GM19455 (cell line): ENCODE results near the gene EIF2B4.
A peak's percentile ranks its signal among the peaks of the same experiment; 100 is the strongest.

Source experiments
- ATAC-seq: cut with Tn5 transposase; IDR thresholded peaks from one replicate; pipeline ENCODE4 v1.9.1; 2021; ENCODE audit not compliant: unreplicated experiment

EIF2B4 gene

DNA sequence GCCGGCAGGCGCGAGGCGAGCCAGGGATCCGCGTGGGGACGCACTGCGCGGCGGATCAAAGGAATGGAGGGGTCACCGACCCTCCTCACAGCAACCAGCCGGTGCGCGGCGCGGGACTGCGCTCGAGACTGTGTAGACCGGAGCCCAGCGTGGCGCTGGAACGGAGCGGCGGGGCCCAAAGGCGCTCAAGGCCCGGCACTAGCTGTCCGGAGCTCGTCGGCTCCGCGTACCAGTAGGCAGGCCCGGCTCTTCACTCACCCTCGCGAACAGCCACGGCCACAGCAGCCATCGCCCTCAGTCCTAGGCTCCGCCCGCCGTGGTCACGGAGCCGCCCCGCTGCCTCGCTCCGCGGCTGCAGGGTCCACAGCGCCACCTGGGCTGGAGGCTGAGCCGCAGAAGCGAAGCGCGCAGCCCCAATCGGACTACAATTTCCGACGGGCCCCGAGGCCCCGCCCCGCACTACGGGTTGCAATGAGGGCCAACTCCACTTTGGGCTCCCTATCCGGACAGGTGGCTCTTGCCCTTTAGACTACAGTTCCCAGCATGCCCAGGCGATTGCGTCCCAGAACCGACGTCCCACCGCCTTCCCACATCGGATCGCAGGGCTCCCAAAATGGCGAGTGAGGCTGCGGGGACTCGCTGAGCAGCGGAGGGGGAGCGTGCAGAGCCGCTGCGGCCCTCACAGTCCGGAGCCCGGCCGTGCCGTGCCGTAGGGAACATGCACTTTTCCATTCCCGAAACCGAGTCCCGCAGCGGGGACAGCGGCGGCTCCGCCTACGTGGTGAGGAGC lies at the start of gene EIF2B4, which contains the start of gene SNX17:
Gene EIF2B4 (minus strand): TSS at position 313 of the 790 bp plus-strand sequence. CDS start 24 bp downstream, at position 289.
Gene SNX17 (plus strand): TSS at position 591 of the 790 bp plus-strand sequence. CDS start 128 bp downstream, at position 719.
- peak; percentile 88 for ATAC-seq

DNA sequence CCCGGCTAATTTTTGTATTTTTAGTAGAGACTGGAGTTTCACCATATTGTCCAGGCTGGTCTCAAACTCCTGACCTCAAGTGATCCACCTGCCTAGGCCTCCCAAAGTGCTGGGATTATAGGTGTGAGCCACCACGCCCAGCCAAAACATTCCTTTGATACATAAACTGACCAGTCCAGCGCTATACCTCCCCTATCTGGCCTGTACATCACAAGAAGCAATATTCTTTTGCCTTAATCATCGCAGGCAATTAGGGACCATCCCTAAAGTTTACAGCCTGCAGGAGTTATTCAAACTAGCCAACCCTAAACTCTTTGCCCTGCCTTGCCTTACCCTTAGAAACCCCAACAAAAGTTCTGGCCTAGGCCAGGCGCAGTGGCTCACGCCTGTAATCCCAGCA lies 46.0 kb upstream of the EIF2B4 start:
- ATAC-seq: no peak

DNA sequence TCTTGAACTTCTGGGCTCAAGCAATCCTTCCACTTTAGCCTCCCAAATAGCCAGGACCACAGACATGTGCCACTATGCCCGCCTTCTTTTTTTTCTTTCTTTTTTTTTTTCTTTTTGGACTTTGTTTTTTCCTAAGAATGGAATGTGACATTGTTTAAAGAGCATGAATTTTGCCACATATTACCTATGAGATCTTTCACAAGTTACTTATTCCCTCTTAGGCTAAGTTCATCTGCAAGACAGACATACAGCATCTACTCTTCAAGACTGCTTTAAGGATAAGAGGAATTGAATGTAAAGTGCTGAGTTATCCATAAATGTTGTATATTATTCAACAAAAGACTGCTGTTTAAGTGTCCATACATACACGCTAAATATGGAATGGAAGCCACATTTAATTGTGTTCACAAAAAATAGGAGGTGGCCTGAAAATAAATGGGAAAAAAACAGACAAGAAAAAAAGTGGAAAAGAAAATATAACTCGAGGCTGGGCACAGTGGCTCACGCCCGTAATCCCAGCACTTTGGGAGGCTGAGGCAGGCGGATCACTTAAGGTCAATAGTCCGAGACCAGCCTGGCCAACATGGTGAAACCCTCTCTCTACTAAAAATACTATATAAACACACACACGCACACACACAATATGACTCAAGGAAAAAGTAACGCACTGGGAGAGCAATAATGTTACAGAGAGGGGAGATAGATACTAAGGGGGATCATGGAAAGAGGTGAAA lies 42.4 kb upstream of the EIF2B4 start:
- no peak for ATAC-seq

DNA sequence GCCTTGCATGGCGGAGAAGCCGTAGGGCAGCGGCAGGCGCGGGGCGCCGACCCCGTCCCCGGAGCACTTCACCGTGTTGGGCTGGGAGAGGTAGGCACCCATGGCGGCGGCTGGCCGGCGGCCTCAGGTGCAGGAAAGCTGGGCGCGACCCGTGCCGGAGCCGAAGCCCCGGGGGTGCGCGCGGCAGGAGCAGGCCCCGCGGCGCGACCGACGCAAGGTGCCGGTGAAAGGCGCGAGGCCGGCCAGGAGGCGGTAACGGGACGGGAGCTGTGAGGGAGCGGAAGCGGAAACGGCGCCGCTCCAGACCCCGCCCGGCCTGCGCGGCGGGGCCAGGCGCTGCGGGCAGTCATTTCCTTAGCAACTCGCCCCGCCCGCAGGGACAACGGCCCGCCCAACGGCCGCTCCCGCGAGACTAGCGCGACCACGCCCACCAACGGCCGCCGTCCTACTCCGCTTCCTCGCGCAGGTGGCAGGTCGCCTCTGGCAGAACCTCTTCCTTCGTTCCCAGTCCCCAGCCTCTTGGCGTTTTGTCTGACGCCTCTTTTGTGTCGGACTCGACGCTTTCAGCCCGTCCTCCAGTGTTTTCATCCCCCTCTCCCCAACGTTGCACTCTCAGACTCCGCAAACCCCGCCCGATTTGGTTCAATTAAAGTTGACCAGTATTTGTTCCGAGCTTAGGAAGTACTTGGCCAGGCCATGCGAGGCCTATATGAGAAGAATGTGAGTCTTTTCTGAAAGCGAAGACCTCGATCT lies 39.4 kb upstream of the EIF2B4 start, which contains the start of gene PPM1G:
Gene PPM1G (minus strand): TSS at position 271 of the 753 bp plus-strand sequence. CDS start 169 bp downstream, at position 102.
- peak; percentile 88 for ATAC-seq

DNA sequence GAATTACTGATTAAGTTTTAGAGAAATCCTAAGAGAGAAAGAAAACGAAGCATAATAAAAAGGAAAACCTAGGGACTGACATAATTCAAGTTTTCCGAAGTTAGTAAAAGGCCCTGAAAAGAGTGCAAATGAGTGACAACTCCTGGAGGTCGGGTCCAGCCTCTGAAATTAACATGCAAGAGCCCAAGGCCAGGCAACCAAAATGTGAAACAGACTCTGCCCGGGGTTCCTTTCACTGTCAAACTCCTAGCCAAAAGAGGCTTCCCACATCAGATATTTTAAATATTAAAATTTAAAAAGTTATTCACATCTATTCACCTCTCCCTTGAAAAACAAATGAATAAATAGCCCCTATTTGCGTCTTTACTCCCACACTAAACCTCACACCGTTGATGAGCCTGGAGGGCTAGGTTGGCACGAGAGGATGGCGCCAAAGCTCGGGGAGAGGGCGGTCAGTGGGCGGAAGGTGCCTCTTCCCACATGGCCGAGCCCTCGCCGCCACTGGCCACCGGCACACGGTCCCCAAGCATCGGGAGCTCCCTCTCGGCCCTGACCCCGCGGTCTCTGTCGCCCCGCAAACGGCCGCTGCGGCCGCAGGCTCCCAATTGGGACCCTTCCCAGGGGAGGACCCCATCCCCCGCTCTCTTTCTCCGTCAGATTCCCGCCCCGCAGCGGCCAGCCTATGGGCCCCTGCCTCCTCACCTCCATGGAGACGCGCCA lies 38.6 kb upstream of the EIF2B4 start:
- ATAC-seq: peak; percentile 22

- no peak for ATAC-seq
Measured at GRCh38 chr2:27407798-27408491, 37.8 kb upstream of the EIF2B4 start.

DNA sequence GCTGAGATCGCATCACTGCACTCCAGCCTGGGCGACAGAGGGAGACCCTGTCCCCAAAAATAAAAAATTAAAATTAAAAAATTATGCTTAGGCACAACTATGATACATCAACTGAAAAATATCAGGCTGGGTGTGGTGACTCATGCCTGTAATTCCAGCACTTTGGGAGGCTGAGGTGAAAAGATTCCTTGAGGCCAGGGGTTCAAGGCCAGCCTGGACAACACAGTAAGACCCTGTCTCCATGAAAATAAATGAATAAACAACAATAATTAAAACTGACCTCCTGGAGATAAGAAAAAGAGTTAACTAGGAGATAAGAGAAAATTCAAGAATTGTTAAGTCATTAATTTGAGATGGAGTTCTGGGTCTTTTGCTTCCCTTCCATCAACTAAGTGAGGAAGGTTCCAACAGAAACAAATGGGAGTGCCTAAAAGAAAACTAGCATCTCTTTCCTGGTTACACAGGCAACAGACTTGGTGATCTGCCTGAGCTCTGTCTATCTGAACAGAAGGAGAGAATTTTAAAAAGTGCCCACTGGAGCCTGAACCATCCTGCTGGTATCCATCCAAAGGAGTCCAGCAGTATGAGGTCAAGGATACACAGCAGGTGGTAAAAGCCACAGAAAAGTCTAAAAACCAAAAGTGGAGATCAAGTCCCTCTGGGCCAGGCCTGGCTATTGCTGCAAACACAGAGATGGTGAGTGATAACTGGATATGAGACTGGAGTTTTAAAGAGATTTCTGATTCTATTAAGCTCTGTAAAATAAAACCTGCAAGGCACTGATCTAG lies 30.4 kb upstream of the EIF2B4 start:
- ATAC-seq: no peak

GRCh38 chr2:27398962-27399361 lies 28.8 kb upstream of the EIF2B4 start:
- no peak for ATAC-seq

DNA sequence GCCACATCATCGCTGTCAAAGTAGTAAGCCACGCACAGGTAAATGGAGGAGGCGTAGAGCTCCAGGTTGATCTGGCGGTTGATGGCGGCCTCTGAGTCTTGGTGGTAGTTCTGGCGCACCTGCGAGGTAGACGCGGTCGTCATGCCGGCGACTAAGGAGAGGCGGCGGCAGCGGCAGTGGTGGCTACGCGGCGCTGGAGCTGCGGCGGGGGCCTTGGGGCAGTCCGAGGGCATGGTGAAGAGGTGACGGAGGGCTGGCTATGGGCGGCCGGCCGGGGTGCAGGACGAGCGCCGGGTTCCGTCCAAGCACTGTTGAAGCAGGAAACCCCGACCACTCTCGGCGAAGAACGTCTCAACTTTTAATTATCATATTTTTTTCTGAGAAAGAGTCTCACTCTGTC lies 23.1 kb upstream of the EIF2B4 start:
- no peak for ATAC-seq

DNA sequence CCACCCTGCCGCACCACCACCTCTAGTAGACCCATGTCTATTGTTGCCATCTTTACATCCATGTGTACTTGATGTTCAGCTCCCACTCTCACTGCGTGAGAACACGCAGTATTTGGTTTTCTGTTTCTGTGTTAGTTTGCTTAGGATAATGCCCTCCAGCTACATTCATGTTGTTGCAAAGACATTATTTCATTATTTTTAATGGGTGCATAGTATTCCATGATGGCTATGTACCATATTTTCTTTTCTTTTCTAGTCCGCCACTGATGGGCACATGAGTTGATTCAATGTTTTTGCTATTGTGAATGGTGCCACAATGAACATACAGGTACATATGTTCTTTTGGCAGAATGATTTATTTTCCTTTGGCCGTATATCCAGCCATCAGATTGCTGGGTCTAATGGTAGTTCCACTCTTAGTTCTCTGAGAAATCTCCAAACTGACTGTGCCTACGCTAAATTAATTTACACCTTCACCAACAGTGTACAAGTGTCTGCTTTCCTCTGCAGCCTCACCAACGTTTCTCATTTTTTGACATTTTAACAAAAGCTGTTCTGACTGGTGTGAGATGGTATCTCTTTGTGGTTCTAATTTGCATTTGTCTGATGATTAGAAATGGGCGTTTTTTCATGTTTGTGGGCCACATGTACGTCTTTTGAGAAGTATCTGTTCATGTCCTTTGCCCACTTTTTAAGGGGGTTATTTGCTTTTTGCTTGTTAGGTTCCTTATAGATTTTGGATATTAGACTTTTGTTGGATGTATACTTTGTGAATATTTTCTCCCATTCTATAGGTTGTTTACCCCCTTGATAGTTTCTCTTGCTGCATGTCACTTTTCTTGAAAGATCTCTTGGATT lies 20.9 kb upstream of the EIF2B4 start:
- no peak for ATAC-seq

DNA sequence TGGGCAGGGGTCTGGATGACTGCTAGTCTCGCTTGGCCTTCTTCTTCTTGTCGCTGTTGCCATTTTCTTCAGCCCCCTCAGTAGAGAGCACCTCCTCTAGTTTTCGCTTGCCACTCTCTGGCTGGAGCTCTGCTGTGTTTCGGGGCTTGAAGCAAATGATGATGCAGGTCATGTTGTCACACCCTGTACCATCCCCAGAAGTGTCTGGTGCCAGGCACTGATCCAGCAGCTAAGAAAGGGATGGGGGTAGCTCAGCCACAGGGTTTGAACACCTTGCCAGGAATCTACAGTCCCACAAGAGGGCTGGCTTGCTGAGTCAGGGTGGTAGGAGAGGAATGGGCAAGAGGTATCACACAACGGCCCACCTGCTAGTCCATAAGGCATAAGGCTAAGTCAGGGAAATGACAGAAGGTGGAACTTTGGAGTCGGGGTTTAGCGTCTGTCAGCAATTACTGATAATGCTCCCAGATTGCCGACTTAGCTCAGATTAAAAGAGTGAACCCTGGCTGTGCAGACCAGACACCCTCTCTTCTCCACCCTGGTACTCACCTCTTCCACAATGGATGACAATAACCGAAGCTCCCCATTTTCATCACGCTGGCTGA lies 11.5 kb upstream of the EIF2B4 start:
- no peak for ATAC-seq

GRCh38 chr2:27380626-27381545 lies 10.7 kb upstream of the EIF2B4 start, which contains the start of gene ZNF513:
Gene ZNF513 (minus strand): TSS chr2:27380734. CDS start chr2:27380526, 208 bp downstream.
- peak; percentile 87 for ATAC-seq

DNA sequence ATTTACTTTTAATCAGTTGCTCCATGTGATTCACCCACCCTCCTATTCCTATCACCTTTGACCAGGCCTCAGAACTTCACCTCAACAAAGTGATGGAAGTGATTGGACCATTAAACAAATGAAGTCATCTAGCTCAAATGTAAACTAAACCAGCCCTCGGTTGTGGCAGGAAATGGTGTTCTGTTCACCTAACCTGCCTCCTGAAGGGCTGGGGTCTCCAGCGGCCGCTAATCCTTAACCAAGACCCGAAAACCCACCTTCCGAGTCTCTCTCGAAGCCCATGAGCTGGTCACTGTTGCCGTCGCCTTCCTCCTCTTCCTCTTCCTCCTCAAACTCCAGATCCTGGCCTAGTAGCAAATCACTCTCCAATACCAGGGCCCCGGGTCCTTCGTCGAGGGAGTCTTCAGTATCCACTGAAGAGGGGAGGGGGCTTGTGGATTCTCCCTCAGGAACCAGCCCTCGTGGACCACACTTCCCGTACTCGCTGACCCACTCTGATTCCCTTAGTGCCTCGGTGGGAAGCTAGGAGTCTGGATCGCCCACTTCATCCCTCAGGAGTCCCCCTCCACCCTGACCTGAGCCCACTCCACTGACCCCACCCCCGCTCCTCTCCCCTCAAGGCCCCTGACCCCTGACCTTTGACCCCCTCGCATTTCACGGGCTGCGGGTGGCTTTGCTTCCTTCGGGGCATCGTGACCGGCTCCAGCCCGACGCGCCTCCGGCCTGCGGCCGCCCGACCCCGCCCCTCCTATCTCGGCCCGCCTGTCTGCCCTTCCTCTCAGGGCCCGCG lies 9.9 kb upstream of the EIF2B4 start:
- ATAC-seq: peak; percentile 46

DNA sequence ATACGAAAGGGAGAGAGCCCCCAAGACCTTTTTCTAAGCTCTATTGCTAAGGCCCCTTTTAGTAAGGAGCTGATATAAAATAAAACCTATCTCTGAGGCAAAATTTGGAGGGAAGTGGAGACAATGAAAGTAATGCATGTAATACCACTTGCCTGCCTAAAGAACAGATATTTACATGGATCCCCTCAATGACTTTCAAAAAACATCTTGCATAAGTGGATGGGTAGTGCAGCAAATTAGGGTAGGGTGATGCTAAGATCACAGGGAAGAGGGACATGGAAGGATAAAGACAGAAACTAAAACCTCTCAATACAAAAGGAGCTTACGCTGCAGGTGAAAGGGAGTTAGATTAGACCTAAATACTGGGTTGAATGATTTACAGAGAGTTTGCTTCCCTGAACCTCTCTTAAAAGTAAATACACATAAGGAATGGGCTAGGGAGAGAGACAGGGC lies 9.3 kb upstream of the EIF2B4 start:
- no peak for ATAC-seq

DNA sequence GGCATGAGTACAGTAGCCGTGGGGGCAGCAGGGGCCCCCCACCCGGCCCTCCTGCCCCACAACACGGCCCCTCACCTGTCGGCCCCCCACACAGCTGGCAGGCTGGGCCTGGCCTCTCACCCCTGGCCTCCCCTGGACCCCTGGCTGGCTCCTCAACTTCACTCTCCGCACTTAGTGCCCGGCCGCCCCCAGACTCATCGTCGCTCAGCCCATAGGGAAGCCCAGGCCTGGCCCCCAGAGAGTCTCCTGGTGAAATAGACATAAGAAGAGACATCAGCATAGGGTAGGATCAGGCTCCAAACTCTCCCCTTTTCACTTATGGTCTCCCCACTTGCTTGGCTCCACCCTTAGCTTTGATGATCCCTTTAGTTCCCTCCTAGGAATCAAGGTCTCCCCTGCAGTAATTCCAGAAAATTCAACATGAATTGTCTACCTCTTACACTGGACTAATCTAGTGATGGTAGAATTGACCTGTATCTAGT lies 8.7 kb upstream of the EIF2B4 start:
- no peak for ATAC-seq
